Activated CD8-positive, alpha-beta T cell treated with anti-CD3 and anti-CD28 coated beads for 36 hours (primary cell): Measurements from ENCODE around the gene KLF15. TPM values are rescaled to one million over a fixed set of nuclear protein-coding genes. Genes with fewer than 3 reads are reported as not detected.

Source experiments
- ATAC-seq: fragments of 200-7000 bp; cut with Tn5 transposase; one replicate; pipeline ENCODE4 v1.10.0; 2021; ENCODE audit warnings: mild to moderate bottlenecking, moderate library complexity
- CTCF ChIA-PET: fragments of 350-600 bp; sonication (Branson Sonifier 250); formaldehyde crosslinking; loops from one replicate; lab custom pipeline; 2021; ENCODE audit warnings: antibody characterized with exemption; lab: Charles Lee
- POLR2A ChIA-PET: fragments of 350-600 bp; sonication (Branson Sonifier 250); formaldehyde crosslinking; loops from one replicate; lab custom pipeline; 2021; ENCODE audit warnings: antibody characterized with exemption; lab: Charles Lee
- DNase-seq: peaks from one replicate; pipeline ENCODE4 v3.0.0-alpha.2; 2020
- H3K27ac Mint-ChIP-seq: one replicate; pipeline ENCODE4 v1.8.0; 2021; ENCODE audit warnings: mild to moderate bottlenecking, mixed read lengths
- H3K27me3 Mint-ChIP-seq: one replicate; pipeline ENCODE4 v1.8.0; 2021; ENCODE audit warnings: mixed read lengths
- H3K36me3 Mint-ChIP-seq: one replicate; pipeline ENCODE4 v1.8.0; 2021; ENCODE audit warnings: low read depth, mixed read lengths
- H3K4me1 Mint-ChIP-seq: one replicate; pipeline ENCODE4 v1.8.0; 2021; ENCODE audit warnings: low read depth, mixed read lengths
- H3K4me3 Mint-ChIP-seq: one replicate; pipeline ENCODE4 v1.8.0; 2021; ENCODE audit warnings: mild to moderate bottlenecking, moderate library complexity, mixed read lengths
- H3K9me3 Mint-ChIP-seq: one replicate; pipeline ENCODE4 v1.8.0; 2021; ENCODE audit warnings: mixed read lengths
- intact Hi-C: fragments of 100-400 bp; cut with micrococcal nuclease; formaldehyde crosslinking; loops from one replicate; pipeline ENCODE4 v1.10.0; 2022
- total RNA-seq, 2 experiments: library from RNA; stranded (reverse); gene quantifications; one replicate each; pipeline ENCODE4 v1.2.3, GENCODE V29; 2021
- TF ChIP-seq, protein P1 (sequence below): fragments of 200-600 bp; IDR thresholded peaks from one replicate; pipeline ENCODE4 v1.8.0; 2022; ENCODE audit warnings: antibody characterized with exemption, mild to moderate bottlenecking

Gene KLF15
- total RNA-seq, 2 experiments from 2014 or later: 0.11 TPM; not detected in 1

DNA sequence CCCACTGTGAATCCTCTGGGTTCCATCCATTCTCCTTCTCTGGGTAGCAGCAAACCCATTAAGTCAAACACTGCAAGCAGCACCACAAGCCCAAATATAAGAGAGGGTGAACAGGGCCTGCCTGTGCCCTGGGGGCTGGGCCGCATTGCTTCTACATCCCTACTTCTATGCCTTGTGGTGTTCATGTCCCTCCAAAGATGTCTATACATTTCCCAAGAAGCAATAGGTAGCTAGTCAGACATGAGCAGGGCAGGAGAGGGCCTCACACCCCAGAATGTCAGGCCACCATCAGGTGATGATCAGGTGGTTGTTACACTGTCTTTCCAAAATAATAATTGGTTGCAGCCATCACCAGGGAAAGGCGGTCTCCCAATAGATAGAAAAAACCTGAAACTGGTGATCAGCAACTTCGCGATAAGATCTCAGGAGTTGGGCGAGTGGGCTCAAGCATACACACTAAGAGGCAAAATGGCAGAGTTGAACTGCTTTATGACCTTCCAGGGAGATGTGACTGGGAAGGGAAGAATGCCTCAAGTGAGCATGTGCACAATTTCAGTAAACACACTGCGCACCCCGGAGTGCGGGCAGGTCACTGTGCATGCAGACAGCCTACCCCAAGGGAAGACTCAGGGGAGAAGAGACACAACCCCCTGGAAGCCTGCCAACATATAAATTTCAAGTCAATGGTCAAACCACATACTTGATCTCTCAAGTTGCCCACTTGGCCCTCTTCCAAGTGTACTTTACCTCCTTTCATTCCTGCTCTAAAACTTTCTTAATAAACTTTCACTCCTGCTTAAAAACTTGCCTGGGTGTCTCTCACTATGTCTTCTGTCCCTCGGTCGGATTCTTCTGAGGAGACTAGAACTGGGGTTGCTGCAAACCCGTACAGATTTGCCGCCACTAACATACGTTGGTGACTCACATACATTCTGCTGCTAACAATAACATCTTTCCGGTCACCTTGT lies 39.9 kb downstream of the KLF15 start:
- TF ChIP-seq, protein P1, sequence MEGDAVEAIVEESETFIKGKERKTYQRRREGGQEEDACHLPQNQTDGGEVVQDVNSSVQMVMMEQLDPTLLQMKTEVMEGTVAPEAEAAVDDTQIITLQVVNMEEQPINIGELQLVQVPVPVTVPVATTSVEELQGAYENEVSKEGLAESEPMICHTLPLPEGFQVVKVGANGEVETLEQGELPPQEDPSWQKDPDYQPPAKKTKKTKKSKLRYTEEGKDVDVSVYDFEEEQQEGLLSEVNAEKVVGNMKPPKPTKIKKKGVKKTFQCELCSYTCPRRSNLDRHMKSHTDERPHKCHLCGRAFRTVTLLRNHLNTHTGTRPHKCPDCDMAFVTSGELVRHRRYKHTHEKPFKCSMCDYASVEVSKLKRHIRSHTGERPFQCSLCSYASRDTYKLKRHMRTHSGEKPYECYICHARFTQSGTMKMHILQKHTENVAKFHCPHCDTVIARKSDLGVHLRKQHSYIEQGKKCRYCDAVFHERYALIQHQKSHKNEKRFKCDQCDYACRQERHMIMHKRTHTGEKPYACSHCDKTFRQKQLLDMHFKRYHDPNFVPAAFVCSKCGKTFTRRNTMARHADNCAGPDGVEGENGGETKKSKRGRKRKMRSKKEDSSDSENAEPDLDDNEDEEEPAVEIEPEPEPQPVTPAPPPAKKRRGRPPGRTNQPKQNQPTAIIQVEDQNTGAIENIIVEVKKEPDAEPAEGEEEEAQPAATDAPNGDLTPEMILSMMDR: no peak
- H3K4me3 Mint-ChIP-seq: no peak overlapping the region
- peaks cover 1% of the 10 kb centered on the region for H3K27me3 Mint-ChIP-seq
- no peaks in the 10 kb centered on the region for H3K36me3 Mint-ChIP-seq
- no peak overlapping the region for H3K27ac Mint-ChIP-seq
- ATAC-seq (no peak), DNase-seq (no peak)
- intact Hi-C loops: no loop called here
- ChIA-PET POLR2A (interaction anchor here (0.6 kb wide), 1 partner anchor 11 kb away, joined by 3 read pairs; no protein-coding TSS in a partner anchor), CTCF (no interaction called here)
- no peaks in the 10 kb centered on the region for H3K9me3 Mint-ChIP-seq
- no peaks in the 10 kb centered on the region for H3K4me1 Mint-ChIP-seq

DNA sequence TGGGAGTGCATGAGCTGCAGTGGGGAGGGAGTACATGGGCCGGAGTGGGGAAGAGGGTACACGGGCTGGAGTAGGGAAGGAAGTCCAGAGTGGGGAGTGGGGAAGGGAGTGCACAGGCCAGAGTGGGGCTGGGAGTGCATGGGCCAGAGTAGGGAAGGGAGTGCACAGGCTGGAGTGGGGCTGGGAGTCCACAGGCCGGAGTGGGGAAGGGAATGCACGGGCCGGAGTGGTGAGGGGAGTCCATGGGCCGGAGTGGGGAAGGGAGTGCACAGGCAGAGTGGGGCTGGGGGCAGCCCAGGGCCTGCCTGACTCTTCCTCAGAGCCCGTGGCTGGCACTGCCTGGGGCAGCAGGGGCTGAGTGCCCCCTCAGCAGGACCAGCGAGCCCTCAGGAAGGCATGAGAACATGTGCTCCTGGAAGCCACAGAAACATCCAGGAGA lies 40.7 kb downstream of the KLF15 start:
- H3K4me1 Mint-ChIP-seq: no peaks in the 10 kb centered on the region
- ChIA-PET POLR2A (no interaction called here), CTCF (no interaction called here)
- TF ChIP-seq, protein P1: no peak
- no peaks in the 10 kb centered on the region for H3K36me3 Mint-ChIP-seq
- no peak overlapping the region for H3K27ac Mint-ChIP-seq
- intact Hi-C loops: no loop called here
- ATAC-seq: no peak
- no peak for DNase-seq
- no peaks in the 10 kb centered on the region for H3K27me3 Mint-ChIP-seq
- no peaks in the 10 kb centered on the region for H3K9me3 Mint-ChIP-seq
- no peak overlapping the region for H3K4me3 Mint-ChIP-seq

DNA sequence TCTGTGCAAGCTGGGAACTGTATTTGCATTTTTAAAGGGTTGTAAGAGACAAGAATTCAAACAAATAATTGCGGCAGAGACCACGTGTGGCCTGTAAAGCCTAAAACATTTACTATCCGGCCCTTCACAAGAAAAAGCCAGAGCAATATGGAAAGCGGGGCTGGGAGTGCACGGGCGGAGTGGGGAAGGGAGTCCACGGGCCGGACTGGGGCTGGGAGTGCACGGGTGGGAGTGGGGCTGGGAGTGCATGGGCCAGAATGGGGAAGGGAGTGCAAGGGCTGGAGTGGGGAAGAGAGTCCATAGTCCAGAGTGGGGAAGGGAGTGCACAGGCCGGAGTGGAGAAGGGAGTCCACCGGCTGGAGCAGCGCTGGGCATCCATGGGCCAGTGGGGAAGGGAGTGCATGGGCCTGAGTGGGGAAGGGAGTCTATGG lies 41.2 kb downstream of the KLF15 start:
- no peaks in the 10 kb centered on the region for H3K4me1 Mint-ChIP-seq
- POLR2A ChIA-PET: no interaction called here
- no peak overlapping the region for H3K4me3 Mint-ChIP-seq
- no peak overlapping the region for H3K27ac Mint-ChIP-seq
- no peaks in the 10 kb centered on the region for H3K9me3 Mint-ChIP-seq
- H3K27me3 Mint-ChIP-seq: no peaks in the 10 kb centered on the region
- CTCF ChIA-PET: no interaction called here
- intact Hi-C loops: no loop called here
- TF ChIP-seq, protein P1: no peak
- ATAC-seq: no peak
- no peak for DNase-seq
- H3K36me3 Mint-ChIP-seq: no peaks in the 10 kb centered on the region

DNA sequence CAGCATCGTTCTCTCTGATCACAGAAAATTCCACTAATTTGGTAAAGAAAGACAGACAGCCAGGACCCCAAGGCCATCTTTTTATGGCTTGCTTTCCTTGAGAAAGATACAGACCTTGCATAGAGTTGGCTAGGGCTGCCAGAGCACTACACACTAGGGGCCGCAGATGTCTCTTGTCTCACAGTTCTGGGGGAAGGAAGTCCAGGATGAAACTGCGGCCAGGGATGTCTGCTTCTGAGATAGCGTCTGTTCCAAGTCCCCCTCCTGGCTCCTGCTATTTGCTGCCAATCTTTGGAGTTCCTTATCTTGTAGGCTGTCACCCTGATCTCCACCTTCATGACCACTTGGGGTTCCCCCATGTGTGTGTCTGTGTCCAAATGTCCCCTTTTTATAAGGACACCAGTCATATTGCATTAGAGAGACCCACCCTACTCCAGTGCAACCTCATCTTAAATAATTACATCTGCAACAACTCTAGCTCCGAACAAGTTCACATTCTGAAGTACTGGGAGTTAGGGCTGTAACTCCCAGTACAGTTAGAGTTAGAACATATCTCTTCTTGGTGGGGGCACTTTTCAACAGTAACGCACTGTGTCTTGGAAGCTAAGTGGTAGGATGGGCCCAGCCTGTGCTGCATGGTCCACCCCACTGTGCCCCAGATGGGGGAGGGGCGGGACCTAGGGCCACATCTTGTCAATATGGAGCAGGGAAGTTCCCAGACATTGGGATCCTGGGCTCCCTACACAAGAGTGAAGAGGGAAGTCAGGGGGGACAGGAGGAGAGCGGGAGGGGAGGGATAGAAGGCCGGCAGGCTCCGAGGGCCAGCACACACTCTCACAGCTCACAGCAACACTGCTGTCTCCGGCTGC lies 42.2 kb downstream of the KLF15 start:
- intact Hi-C loops: no loop called here
- ATAC-seq: no peak
- H3K4me3 Mint-ChIP-seq: no peak overlapping the region

More for the DNA sequence above, 42.2 kb downstream of the KLF15 start:
- DNase-seq: no peak
- CTCF ChIA-PET: no interaction called here
- Mint-ChIP-seq H3K27me3 (no peaks in the 10 kb centered on the region), H3K4me1 (no peaks in the 10 kb centered on the region), H3K27ac (no peak overlapping the region), H3K9me3 (no peaks in the 10 kb centered on the region), H3K36me3 (no peaks in the 10 kb centered on the region)
- POLR2A ChIA-PET: no interaction called here
- TF ChIP-seq, protein P1: no peak
